Thyroid gland (tissue), 4 donors: ENCODE data around the gene LRBA.

Experiments
- POLR2A ChIP-seq, 2 donors: fragments of 450-650 bp; IDR thresholded peaks; one replicate each; pipeline ENCODE4 v1.6.1; 2017; ENCODE audit warnings: antibody characterized with exemption in 2 of 2, mild to moderate bottlenecking in 2 of 2, moderate library complexity in 1 of 2
- TF ChIP-seq, protein P1 (sequence below), 6 experiments: fragments of 200-600 bp in 3 of 6; fragments of 450-650 bp in 3 of 6; sonication (generic) in 3 of 6; IDR thresholded peaks; one replicate each; pipeline ENCODE4 v1.5.1; 2016 to 2019; ENCODE audit warnings: antibody characterized with exemption in 6 of 6, mild to moderate bottlenecking in 2 of 6, inconsistent platforms in 1 of 6, moderate library complexity in 1 of 6

GRCh38 chr4:150258569-150258968 lies 756.5 kb downstream of the LRBA start:
- TF ChIP-seq, protein P1, sequence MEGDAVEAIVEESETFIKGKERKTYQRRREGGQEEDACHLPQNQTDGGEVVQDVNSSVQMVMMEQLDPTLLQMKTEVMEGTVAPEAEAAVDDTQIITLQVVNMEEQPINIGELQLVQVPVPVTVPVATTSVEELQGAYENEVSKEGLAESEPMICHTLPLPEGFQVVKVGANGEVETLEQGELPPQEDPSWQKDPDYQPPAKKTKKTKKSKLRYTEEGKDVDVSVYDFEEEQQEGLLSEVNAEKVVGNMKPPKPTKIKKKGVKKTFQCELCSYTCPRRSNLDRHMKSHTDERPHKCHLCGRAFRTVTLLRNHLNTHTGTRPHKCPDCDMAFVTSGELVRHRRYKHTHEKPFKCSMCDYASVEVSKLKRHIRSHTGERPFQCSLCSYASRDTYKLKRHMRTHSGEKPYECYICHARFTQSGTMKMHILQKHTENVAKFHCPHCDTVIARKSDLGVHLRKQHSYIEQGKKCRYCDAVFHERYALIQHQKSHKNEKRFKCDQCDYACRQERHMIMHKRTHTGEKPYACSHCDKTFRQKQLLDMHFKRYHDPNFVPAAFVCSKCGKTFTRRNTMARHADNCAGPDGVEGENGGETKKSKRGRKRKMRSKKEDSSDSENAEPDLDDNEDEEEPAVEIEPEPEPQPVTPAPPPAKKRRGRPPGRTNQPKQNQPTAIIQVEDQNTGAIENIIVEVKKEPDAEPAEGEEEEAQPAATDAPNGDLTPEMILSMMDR (IDR thresholded peaks at IDR 0.05), result no peak
- TF ChIP-seq POLR2A (IDR thresholded peaks at IDR 0.05), result no peak
